GM19455 (cell line): ENCODE data around the gene OSBPL3.
A peak's percentile ranks its signal among the peaks of the same experiment; 100 is the strongest.
"Not testable (repeated sequence)": the region's sequence is repeated elsewhere in the genome, so short reads cannot be mapped to it uniquely, and the experiment has no call there.

Source experiments
- ATAC-seq: cut with Tn5 transposase; IDR thresholded peaks from one replicate; pipeline ENCODE4 v1.9.1; 2021; ENCODE audit not compliant: unreplicated experiment

Gene OSBPL3

GRCh38 chr7:24979863-24980533 is at the start of gene OSBPL3:
TSS of gene OSBPL3 (minus strand) at chr7:24980178. CDS start at chr7:24892472, 87,706 bp downstream.
- peak; percentile 68 for ATAC-seq

- no peak for ATAC-seq
Measured at GRCh38 chr7:25029075-25029474, 49.1 kb upstream of the OSBPL3 start.

- no peak for ATAC-seq
Measured at GRCh38 chr7:25028370-25029021, 48.5 kb upstream of the OSBPL3 start.

- ATAC-seq: no peak
Measured at GRCh38 chr7:25026156-25026555, 46.2 kb upstream of the OSBPL3 start.

- no peak for ATAC-seq
Measured at GRCh38 chr7:25025218-25025671, 45.3 kb upstream of the OSBPL3 start.

- ATAC-seq: no peak
Measured at GRCh38 chr7:25024066-25024465, 44.1 kb upstream of the OSBPL3 start.

- not testable (repeated sequence) for ATAC-seq
Measured at GRCh38 chr7:25017671-25018070, 37.7 kb upstream of the OSBPL3 start.

- ATAC-seq: no peak
Measured at GRCh38 chr7:25014756-25015155, 34.8 kb upstream of the OSBPL3 start.

- not testable (repeated sequence) for ATAC-seq
Measured at GRCh38 chr7:25012710-25013109, 32.7 kb upstream of the OSBPL3 start.

GRCh38 chr7:25012254-25012653 is 32.3 kb upstream of the OSBPL3 start:
- no peak for ATAC-seq

GRCh38 chr7:25009257-25009656 is 29.3 kb upstream of the OSBPL3 start:
- ATAC-seq: no peak

- no peak for ATAC-seq
Measured at GRCh38 chr7:25007668-25008067, 27.7 kb upstream of the OSBPL3 start.

GRCh38 chr7:25006276-25006675 is 26.3 kb upstream of the OSBPL3 start:
- no peak for ATAC-seq

- no peak for ATAC-seq
Measured at GRCh38 chr7:25005658-25006057, 25.7 kb upstream of the OSBPL3 start.

- no peak for ATAC-seq
Measured at GRCh38 chr7:25002786-25003185, 22.8 kb upstream of the OSBPL3 start.

- ATAC-seq: no peak
Measured at GRCh38 chr7:24995466-24995865, 15.5 kb upstream of the OSBPL3 start.

GRCh38 chr7:24992314-24992713 is 12.3 kb upstream of the OSBPL3 start:
- ATAC-seq: no peak

- no peak for ATAC-seq
Measured at GRCh38 chr7:24991353-24991752, 11.4 kb upstream of the OSBPL3 start.

GRCh38 chr7:24987331-24987842 is 7.4 kb upstream of the OSBPL3 start:
- no peak for ATAC-seq

- ATAC-seq: no peak
Measured at GRCh38 chr7:24982917-24983316, 2.9 kb upstream of the OSBPL3 start.

GRCh38 chr7:24981171-24981951 is 1.4 kb upstream of the OSBPL3 start:
- no peak for ATAC-seq
